HL-60/S4 treated with phorbol 12-myristate 13-acetate at 8.2 ng/mL for 4 days and 3 days (cell line): Measurements from ENCODE around the gene C5orf15.

ENCODE experiments used
- in situ Hi-C: fragments of 300-500 bp; cut with MboI; formaldehyde crosslinking; loops from 2 replicates; pipeline ENCODE4 v1.15.0; 2022; ENCODE audit warnings: low sequenced_read_pairs

C5orf15 gene

GRCh38 chr5:133925269-133925668 lies 43.2 kb downstream of the C5orf15 start:
- in situ Hi-C loops, result no loop called here

GRCh38 chr5:133924221-133924920 lies 44.1 kb downstream of the C5orf15 start:
- in situ Hi-C loops, result no loop called here

- in situ Hi-C loops, result no loop called here
These were observed 46.4 kb downstream of the C5orf15 start for GRCh38 chr5:133921979-133922378.

- in situ Hi-C loops, result no loop called here
These were observed 47.4 kb downstream of the C5orf15 start for GRCh38 chr5:133921069-133921468.

GRCh38 chr5:133919148-133920136 lies 49.0 kb downstream of the C5orf15 start:
- in situ Hi-C loops, result no loop called here

GRCh38 chr5:133918731-133919130 lies 49.7 kb downstream of the C5orf15 start:
- in situ Hi-C loops, result no loop called here

- in situ Hi-C loops, result no loop called here
These were observed 50.1 kb downstream of the C5orf15 start for GRCh38 chr5:133918316-133918715.

GRCh38 chr5:133917785-133918184 lies 50.6 kb downstream of the C5orf15 start:
- in situ Hi-C loops, result no loop called here

- in situ Hi-C loops, result no loop called here
These were observed 51.5 kb downstream of the C5orf15 start for GRCh38 chr5:133916914-133917313.

- in situ Hi-C loops, result no loop called here
These were observed 51.9 kb downstream of the C5orf15 start for GRCh38 chr5:133916479-133916878.

GRCh38 chr5:133914434-133914833 lies 54.0 kb downstream of the C5orf15 start:
- in situ Hi-C loops, result no loop called here

GRCh38 chr5:133913413-133914155 lies 54.8 kb downstream of the C5orf15 start:
- in situ Hi-C loops, result no loop called here

GRCh38 chr5:133912951-133913350 lies 55.5 kb downstream of the C5orf15 start:
- in situ Hi-C loops, result no loop called here

GRCh38 chr5:133910571-133910970 lies 57.9 kb downstream of the C5orf15 start:
- in situ Hi-C loops, result no loop called here

- in situ Hi-C loops, result no loop called here
These were observed 58.8 kb downstream of the C5orf15 start for GRCh38 chr5:133909603-133910002.

- in situ Hi-C loops, result no loop called here
These were observed 61.4 kb downstream of the C5orf15 start for GRCh38 chr5:133907075-133907474.

- in situ Hi-C loops, result no loop called here
These were observed 62.1 kb downstream of the C5orf15 start for GRCh38 chr5:133906303-133906702.
